MM.1S (cell line): ENCODE data around the gene AQP1.

Source experiments
- EZH2phosphoT487 ChIP-seq: fragments of 300-600 bp; sonication (generic); IDR thresholded peaks from 2 replicates; pipeline ENCODE4 v1.6.1; 2018; ENCODE audit warnings: antibody characterized with exemption, low read length
- TF ChIP-seq, protein P1 (sequence below): fragments of 300-600 bp; sonication (generic); IDR thresholded peaks from 2 replicates; pipeline ENCODE4 v1.5.1; 2016; ENCODE audit warnings: antibody characterized with exemption, low read length, mixed read lengths

DNA sequence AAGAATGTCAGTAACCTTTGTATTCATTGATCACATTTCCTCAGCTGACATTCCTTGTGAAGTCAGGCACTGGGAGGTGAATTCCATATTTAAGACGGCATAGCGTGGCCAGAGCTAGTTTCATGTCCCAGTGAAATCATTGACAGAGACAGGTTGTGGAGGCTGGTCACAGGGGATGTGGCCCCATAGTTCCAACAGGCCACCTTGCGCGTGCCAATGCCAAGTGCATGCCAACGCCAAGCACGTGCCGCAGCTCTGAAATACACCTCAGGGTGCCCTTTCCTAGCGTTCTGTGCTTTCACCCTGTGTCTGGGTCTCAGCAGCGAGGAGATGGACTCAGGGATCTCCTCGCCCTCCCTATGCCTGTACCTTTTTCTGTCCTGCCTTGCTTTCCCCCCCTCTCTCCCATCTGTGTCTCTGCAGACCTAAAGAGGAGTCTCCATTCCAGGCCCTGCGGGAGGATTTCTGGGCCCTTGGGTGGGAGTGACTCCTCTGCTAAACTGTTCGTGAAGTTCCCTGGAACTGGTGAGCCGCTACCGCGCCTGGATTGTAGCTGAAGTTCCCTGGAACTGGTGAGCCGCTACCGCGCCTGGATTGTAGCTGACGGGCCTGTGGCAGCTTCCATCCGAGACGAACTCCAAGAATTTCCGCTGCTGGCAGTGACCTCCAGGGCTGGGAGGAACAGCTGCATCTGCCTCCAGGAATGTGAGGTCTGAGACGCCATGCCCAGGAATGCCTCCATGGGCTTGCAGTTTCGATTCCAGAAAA is 19.7 kb downstream of the AQP1 start:
- TF ChIP-seq, protein P1, sequence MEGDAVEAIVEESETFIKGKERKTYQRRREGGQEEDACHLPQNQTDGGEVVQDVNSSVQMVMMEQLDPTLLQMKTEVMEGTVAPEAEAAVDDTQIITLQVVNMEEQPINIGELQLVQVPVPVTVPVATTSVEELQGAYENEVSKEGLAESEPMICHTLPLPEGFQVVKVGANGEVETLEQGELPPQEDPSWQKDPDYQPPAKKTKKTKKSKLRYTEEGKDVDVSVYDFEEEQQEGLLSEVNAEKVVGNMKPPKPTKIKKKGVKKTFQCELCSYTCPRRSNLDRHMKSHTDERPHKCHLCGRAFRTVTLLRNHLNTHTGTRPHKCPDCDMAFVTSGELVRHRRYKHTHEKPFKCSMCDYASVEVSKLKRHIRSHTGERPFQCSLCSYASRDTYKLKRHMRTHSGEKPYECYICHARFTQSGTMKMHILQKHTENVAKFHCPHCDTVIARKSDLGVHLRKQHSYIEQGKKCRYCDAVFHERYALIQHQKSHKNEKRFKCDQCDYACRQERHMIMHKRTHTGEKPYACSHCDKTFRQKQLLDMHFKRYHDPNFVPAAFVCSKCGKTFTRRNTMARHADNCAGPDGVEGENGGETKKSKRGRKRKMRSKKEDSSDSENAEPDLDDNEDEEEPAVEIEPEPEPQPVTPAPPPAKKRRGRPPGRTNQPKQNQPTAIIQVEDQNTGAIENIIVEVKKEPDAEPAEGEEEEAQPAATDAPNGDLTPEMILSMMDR, result no peak
- no peak for TF ChIP-seq EZH2phosphoT487
